Smooth muscle cell (in vitro differentiated cells): ENCODE measurements around the gene RIMS1. TPM values are rescaled to one million over a fixed set of nuclear protein-coding genes. Genes with fewer than 3 reads are reported as not detected.

Source experiments
- DNase-seq: peaks from one replicate; lab custom pipeline; 2025; ENCODE audit not compliant: unreplicated experiment; lab: John Stamatoyannopoulos, UW
- H2AFZ ChIP-seq: fragments of 200-600 bp; sonication (generic); 2 replicates; pipeline ENCODE4 v1.6.0; 2016; ENCODE audit warnings: antibody characterized with exemption, low read depth, mild to moderate bottlenecking
- H3F3A ChIP-seq: fragments of 200-600 bp; sonication (generic); 2 replicates; pipeline ENCODE4 v1.6.0; 2017; ENCODE audit warnings: antibody characterized with exemption, low read depth
- H3K27ac ChIP-seq: fragments of 200-600 bp; sonication (generic); 2 replicates; pipeline ENCODE4 v1.5.1; 2016; ENCODE audit warnings: low read depth, mild to moderate bottlenecking
- H3K27me3 ChIP-seq: fragments of 200-600 bp; sonication (generic); 2 replicates; pipeline ENCODE4 v1.6.1; 2016; ENCODE audit warnings: low read depth, mild to moderate bottlenecking
- H3K36me3 ChIP-seq: fragments of 200-600 bp; sonication (generic); 2 replicates; pipeline ENCODE4 v1.5.1; 2016; ENCODE audit warnings: low read depth
- H3K4me1 ChIP-seq: fragments of 200-600 bp; sonication (generic); 2 replicates; pipeline ENCODE4 v1.5.1; 2016; ENCODE audit warnings: low read depth
- H3K4me2 ChIP-seq: fragments of 200-600 bp; sonication (generic); 2 replicates; pipeline ENCODE4 v1.6.0; 2016; ENCODE audit warnings: mild to moderate bottlenecking
- H3K4me3 ChIP-seq: fragments of 200-600 bp; sonication (generic); 2 replicates; pipeline ENCODE4 v1.5.1; 2016; ENCODE audit warnings: mild to moderate bottlenecking
- H3K79me2 ChIP-seq: fragments of 200-600 bp; sonication (generic); 2 replicates; pipeline ENCODE4 v1.6.0; 2016; ENCODE audit warnings: low read depth, mild to moderate bottlenecking
- H3K9ac ChIP-seq: fragments of 200-600 bp; sonication (generic); 2 replicates; pipeline ENCODE4 v1.6.0; 2016; ENCODE audit warnings: low read depth
- H3K9me3 ChIP-seq: fragments of 200-600 bp; sonication (generic); replicated peaks from 2 replicates; pipeline ENCODE4 v1.5.1; 2016; ENCODE audit warnings: low read depth
- H4K20me1 ChIP-seq: fragments of 200-600 bp; sonication (generic); 2 replicates; pipeline ENCODE4 v1.6.0; 2016; ENCODE audit warnings: low read depth
- WGBS: methylation state at CpG from one replicate; pipeline ENCODE4 v1.1.7; 2016; ENCODE audit warnings: low lambda C conversion rate; 5-methylcytosine and 5-hydroxymethylcytosine counted together
- polyA plus RNA-seq: library from polyadenylated mRNA; unstranded; fragments of >200 nt; fragmentation: Nextera tagmentation; extraction: Ambion mirVana; gene quantifications from 2 replicates; pipeline ENCODE4 v1.2.1, GENCODE V29; 2016
- total RNA-seq: library from RNA; depleted of rRNA; stranded (reverse); fragments of >200 nt; gene quantifications from 2 replicates; pipeline ENCODE4 v1.2.3, GENCODE V29; 2014
- TF ChIP-seq, protein P1 (sequence below): fragments of 200-600 bp; sonication (generic); IDR thresholded peaks from 2 replicates; pipeline ENCODE4 v1.5.1; 2017; ENCODE audit warnings: borderline replicate concordance, mild to moderate bottlenecking, antibody characterized with exemption; ENCODE audit not compliant: insufficient read depth, poor library complexity, severe bottlenecking

Gene RIMS1
- total and polyA plus RNA-seq, 2 experiments from 2014 or later = 0.73 to 2.2 TPM

DNA sequence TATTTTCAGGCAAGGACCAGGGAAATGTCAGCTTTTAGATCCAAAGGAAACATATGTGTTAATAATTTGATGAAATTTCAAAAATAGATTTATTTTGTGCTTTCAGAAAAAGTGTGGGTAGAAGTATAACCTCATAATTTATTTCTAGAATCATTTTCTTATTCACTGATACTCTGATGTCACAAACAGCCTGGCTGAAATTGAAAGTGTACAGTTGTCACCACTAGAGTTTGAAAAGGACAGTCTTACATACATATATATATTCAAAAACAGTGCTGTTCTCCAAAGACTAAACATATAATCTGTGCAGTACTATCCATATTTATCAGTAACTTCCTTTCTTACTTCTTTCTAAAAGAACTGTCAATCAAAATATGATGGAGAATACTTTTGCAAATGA lies 481.1 kb downstream of the RIMS1 start:
- H2AFZ ChIP-seq = no peak overlapping the region
- no peak overlapping the region for H3K4me3 ChIP-seq
- H3K27ac ChIP-seq = no peak overlapping the region
- H4K20me1 ChIP-seq = no peaks in the 10 kb centered on the region
- TF ChIP-seq, protein P1, sequence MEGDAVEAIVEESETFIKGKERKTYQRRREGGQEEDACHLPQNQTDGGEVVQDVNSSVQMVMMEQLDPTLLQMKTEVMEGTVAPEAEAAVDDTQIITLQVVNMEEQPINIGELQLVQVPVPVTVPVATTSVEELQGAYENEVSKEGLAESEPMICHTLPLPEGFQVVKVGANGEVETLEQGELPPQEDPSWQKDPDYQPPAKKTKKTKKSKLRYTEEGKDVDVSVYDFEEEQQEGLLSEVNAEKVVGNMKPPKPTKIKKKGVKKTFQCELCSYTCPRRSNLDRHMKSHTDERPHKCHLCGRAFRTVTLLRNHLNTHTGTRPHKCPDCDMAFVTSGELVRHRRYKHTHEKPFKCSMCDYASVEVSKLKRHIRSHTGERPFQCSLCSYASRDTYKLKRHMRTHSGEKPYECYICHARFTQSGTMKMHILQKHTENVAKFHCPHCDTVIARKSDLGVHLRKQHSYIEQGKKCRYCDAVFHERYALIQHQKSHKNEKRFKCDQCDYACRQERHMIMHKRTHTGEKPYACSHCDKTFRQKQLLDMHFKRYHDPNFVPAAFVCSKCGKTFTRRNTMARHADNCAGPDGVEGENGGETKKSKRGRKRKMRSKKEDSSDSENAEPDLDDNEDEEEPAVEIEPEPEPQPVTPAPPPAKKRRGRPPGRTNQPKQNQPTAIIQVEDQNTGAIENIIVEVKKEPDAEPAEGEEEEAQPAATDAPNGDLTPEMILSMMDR = no peak
- no peaks in the 10 kb centered on the region for H3F3A ChIP-seq
- no peak for DNase-seq
- H3K27me3 ChIP-seq = no peaks in the 10 kb centered on the region
- no peaks in the 10 kb centered on the region for H3K79me2 ChIP-seq
- H3K9me3 ChIP-seq = no peaks in the 10 kb centered on the region
- no peaks in the 10 kb centered on the region for H3K36me3 ChIP-seq
- H3K4me1 ChIP-seq = peaks cover 13% of the 10 kb centered on the region
- H3K9ac ChIP-seq = no peak overlapping the region
- H3K4me2 ChIP-seq = no peak overlapping the region

DNA sequence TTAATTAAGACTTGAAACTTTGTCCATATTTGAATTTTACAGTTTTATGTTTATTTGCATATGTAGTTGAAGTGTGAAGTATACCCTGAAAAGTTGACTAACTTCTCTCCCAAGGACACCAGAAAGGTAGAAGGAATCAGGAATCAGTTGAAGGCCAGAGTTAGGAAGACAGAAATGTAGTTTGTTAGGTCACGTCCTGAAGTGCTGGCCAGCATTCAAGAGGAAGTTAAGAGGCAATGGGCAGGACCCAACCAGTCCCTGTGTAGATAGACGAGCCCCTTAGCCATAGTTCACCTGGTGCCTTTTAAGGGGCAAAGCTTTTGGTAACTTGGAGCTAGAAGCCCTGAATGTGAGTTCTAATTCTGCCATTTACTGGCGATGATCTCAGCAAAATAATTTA lies 485.1 kb downstream of the RIMS1 start:
- no peaks in the 10 kb centered on the region for H3K79me2 ChIP-seq
- H3K4me2 ChIP-seq = no peak overlapping the region
- H3K27ac ChIP-seq = no peak overlapping the region
- 80% methylated on average over 3 of the region's 3 CpGs for WGBS
- no peak overlapping the region for H2AFZ ChIP-seq
- H4K20me1 ChIP-seq = no peaks in the 10 kb centered on the region
- H3K4me3 ChIP-seq = no peak overlapping the region
- H3K9me3 ChIP-seq = no peaks in the 10 kb centered on the region
- H3K4me1 ChIP-seq = no peaks in the 10 kb centered on the region
- TF ChIP-seq, protein P1 = no peak
- no peak for DNase-seq
- H3K27me3 ChIP-seq = no peaks in the 10 kb centered on the region
- H3K9ac ChIP-seq = no peak overlapping the region
- no peaks in the 10 kb centered on the region for H3K36me3 ChIP-seq
- H3F3A ChIP-seq = no peaks in the 10 kb centered on the region

DNA sequence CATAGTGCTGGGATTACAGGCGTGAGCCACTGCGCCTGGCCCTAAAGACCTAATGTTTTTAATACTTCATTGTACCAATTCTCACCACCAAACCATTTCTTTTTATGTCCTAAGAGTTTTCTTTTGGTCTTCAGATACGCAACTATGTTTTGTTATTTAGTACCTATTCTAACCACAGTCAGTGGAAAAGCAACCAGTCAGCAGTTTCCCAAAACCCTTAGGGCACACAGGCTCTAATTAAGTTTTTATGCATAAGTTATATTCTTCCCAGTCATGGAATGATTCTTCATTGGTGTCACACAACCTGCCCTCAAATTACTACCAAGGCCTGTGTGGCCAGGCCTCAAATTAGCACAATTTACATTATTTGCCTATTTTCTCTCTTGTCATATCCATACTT lies 487.8 kb downstream of the RIMS1 start:
- TF ChIP-seq, protein P1 = no peak
- H3K4me1 ChIP-seq = no peaks in the 10 kb centered on the region

DNA sequence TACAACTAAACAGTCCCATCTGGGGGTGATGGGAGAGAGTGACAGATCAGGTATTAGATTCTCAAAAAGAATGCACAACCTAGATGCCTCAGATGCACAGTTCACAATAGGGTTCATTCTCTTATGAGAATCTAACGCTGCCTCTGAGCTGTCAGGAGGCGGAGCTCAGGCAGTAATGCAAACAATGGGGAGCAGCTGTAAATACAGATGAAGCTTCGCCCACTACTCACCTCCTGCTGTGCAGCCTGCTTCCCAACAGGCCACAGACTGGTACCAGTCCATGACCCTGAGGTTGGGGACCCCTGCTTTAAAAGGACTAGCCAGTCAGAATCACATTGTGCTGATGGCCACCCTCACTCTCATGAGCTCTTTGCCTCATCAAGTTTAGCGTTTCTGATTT lies 488.5 kb downstream of the RIMS1 start:
- Histone ChIP-seq H3K27me3 (no peaks in the 10 kb centered on the region), H3K9me3 (no peaks in the 10 kb centered on the region), H3K4me3 (no peak overlapping the region), H3K79me2 (no peaks in the 10 kb centered on the region), H3K4me2 (no peak overlapping the region), H3K36me3 (no peaks in the 10 kb centered on the region), H2AFZ (no peak overlapping the region), H3K9ac (no peak overlapping the region), H3F3A (no peaks in the 10 kb centered on the region), H3K4me1 (no peaks in the 10 kb centered on the region), H3K27ac (no peak overlapping the region), H4K20me1 (no peaks in the 10 kb centered on the region)
- DNase-seq = no peak
- WGBS = 72% methylated on average over 4 of the region's 4 CpGs
- TF ChIP-seq, protein P1 = no peak

More for the DNA sequence above, 487.8 kb downstream of the RIMS1 start:
- H3K4me2 ChIP-seq = no peak overlapping the region
- no peaks in the 10 kb centered on the region for H3K9me3 ChIP-seq
- DNase-seq = no peak
- no peaks in the 10 kb centered on the region for H3K79me2 ChIP-seq
- H4K20me1 ChIP-seq = no peaks in the 10 kb centered on the region
- H3K27me3 ChIP-seq = no peaks in the 10 kb centered on the region
- no peak overlapping the region for H2AFZ ChIP-seq
- H3K9ac ChIP-seq = no peak overlapping the region
- 96% methylated on average over 3 of the region's 3 CpGs for WGBS
- no peak overlapping the region for H3K4me3 ChIP-seq
- H3F3A ChIP-seq = no peaks in the 10 kb centered on the region
- H3K36me3 ChIP-seq = no peaks in the 10 kb centered on the region
- no peak overlapping the region for H3K27ac ChIP-seq
